Measurements from ENCODE around the gene LUZP1.
A peak's percentile ranks its signal among the peaks of the same experiment; 100 is the strongest.

Gene LUZP1

DNA sequence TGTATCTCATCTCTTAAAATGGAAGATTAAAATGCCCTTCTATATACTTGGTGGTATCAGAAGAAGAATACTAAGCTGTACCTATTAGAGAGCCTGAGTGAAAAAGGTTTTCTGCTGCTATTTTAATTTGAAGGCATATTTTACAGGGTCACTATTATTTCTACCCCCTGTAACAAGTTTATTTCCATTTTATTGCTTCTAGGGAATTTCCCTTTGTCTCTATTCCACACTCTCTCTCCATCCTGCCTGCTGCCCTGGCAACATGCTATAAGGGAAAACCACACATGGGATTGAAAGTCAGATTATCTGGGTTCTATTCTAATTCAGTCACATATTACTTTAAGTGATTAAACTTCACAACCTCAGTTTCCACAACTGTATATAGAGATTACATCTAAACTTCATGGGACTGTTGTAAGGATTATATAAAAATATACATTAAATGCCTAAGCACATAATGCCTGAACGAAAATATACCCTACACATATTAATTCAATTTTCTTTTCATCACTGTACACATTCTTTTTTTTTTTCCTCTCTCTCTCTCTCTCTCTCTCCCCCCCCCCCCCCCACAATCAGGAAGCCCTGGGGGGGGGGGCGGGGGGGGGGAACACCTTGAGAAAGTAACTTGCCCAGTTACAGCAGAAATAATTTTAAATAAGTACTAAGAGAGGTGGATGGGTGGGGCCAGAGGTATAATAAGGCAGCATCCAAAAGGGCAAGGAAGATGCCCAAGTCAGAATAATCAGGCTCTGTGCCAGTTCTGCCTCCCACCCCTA is 51.5 kb downstream of the LUZP1 start:
- DNase-seq (ENCODE audit: low read depth): no peak

DNA sequence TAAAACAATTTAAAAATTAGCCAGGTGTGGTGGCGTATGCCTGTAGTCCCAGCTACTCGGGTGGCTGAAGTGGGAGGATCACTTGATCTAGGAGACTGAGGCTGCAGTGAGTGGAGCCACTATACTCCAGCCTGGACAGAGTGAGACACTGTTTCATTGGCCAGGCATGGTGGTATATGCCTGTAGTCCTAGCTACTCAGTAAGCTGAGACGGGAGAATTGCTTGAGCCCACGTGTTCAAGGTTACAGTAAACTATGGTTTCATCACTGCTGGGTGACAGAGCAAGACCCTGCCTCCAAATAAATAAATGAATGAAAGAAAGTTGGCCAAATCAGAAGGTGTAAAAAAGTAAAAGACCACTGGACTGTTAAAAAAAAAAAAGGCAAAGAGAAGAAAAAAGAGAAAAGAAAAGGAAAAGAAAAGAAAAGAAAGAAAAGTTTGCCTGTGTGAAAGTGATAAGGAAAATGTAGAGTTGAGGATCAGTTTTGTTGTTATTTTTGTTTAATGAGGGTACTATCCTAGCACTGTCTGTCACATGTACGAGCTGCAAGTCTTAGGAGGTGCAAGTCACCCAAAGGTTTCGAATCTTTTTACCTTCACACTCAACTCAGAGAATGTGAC is 52.3 kb downstream of the LUZP1 start:
- no peak for DNase-seq (ENCODE audit: low read depth)

DNA sequence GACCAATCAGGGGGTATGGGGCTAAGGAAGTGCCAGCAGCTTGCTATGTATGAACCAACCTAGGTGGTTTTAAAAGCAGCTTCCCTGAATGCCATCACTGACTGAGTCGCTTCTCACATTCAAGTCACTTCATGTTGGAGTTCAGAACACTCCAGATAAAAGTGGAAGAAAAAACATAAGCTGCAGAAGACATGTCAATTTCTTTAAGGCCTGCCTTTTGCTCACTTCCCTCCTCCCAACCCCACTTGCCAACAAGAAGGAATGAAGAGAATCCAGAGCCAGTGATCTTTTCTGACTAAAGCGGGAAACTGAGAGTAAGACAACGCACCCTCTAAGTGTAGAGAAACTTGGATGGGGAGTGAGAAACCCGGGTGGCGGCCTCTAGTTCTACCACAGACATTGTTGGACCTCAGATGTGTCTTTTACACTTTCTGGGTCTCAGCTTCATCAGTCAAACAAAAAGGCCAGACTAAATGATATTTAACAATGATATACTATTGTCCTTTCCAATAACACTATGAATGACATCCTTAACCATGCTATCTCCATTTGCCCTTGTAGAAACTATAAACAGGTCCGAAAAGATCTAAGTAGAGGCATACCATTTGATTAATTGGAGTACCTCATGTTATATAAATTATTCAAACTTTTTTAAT is 54.1 kb downstream of the LUZP1 start:
- DNase-seq (ENCODE audit: low read depth): no peak

DNA sequence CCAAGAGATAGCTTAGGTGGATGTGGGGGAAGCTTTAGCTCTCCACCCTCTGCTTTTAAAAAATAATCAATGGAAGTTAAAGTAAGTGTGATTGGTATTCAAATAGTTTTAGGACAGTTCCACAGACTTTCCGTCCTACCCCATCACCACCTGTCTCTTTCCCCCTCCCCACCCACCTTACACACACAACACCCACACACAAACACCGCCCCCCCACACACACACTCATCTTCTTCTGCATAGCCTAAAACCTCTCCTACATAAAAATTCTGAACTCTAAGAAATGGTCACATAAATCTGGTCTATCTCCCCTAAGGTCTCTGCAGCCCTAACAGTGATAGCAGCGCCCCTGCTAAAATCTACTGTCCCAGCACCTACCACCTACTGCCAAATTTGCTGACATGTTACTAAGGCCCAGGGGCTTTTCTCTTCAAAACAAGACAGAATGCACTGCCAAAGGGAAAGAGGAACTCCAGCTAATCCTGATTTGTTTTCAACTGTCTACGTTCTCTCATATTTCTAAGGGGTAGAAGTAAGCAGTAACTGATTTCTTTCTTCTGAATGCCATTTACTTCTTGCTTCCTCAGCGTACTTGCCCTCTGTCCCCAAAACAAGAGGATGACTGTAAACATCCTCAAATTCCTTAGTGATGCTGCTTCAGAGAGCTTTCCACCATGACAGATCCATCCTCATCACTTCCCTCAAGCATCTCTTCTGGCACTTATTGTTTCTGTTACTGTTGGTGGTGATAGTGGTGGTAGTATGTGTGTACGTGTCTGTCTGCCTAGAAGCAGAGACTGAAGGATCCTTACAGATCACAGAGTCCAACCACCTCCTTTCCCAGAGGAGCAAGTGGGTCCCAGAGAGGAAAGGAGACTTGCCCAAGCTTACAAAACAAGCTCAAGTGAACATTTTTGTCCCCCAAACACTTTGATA is 56.8 kb downstream of the LUZP1 start:
- DNase-seq (ENCODE audit: low read depth): no peak

DNA sequence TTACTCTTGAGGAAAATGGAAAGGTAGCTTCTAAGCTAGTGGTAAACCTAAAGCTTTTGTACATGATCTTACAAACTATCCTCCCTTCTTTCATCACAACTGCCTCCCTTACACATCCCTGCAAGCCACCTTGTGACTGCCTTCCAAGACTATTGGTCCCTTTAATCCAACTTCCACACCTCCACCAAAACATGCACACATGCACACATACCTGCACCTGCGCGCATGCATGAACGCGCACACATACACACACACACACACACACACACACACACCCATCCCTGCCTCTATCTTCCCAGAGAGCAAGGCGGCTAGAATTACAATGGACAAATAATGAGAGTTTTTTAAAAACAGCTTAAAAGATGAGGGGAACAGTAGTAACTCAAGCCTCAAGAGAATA is 58.3 kb downstream of the LUZP1 start:
- DNase-seq (ENCODE audit: low read depth): no peak

DNA sequence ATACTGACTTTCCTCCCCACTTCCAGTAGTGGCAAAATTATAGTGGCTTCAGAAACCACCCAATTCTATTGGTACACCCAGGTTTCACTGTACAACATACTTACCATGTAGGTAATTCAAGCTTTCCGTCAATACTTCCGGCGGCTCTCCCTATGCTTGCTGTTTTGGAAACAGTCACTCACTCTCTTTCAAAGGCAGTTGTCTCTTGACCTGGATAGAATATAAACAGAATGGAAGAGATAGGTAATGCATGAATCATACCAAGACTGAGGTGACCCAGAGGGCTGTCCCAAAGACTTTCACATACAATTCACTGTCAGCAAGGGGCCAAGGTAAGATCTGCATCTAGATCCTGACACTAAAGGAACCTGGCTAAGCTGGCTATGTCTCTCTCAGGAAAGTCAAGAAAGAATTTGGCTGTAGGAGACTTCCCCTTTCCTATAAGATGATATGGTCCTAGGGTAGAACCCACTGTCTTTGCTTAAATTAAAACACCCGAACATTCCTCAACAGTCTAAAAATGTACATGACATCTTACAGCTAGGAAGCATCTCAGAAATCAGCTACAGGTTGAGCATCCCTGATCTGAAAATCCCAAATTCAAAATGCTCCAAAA is 59.6 kb downstream of the LUZP1 start:
- DNase-seq (ENCODE audit: low read depth): no peak

DNA sequence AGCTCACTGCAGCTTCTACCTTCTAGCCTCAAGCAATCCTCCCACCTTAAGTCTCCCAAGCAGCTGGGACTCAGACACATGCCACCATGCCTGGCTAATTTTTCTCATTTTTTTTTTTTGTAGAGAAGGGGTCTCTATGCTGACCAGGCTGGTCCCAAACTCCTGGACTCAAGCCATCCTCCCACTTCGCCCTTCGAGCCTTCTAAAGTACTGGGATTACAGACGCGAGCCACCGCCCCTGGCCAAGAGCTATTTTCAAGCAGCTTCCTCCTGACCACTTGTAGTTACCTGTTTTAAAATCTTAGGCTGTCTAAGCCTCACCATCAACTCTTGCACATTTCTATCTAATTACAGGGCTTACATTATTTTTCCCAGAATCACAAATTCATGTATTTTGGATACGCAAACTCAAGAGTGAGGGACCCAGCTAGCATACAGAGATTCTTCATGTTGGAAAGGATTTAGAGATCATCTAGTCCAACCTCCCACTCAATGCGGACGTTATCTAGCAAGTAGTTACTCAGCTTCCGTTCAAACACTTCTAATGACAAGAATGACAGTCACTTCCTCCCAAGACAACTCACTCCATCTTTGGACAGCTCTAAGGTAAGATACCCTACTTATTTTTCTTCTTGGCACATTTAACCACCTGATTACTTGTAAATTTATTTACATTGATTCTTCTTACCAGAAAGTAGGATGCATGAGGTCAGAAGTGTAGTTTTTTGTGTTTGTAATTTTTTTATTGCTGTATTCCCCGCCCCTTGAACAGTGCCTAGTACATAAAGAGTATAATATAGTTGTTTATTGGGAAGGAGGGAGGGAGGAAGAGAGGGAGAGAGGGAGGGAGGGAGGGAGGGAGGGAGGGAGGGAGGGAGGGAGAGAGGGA is 65.4 kb downstream of the LUZP1 start:
- DNase-seq (ENCODE audit: low read depth): no peak

DNA sequence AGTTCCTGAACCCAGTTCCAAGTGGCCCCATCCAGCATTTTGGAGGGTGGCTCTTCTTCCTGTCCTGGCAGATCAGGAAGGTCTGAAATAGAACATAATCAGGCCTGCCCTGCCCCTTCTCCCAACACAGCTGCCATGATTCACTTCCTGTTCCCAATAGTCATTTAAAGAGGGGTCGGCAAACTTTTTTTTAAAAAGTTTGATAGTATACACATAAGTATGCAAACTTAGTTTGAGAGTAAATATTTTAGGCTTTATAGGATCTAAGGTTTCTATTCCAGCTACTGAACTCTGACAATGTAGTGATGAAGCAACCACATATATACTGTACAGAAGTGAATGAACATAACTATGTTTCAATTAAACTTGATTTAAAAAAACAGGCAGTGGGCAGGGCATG is 66.4 kb downstream of the LUZP1 start:
- no peak for DNase-seq (ENCODE audit: low read depth)

DNA sequence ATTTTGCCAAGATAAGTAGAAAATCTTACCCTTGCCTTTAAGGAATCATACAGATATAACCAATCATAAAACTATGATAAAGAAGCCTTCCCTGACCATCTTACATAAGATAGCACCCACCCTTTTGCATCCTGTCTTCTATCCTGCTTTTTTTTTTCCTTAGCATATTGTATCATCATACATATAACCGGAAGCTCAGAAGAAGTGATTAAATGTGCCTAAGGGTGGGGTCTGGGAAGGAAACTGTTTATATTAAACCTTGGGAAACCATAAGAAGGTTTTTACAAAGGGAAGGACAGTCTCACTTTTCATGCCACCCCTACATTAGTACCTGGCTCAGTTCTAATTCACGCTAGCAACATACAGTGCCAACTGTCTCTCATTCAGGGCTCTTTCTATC is 66.8 kb downstream of the LUZP1 start:
- no peak for DNase-seq (ENCODE audit: low read depth)

DNA sequence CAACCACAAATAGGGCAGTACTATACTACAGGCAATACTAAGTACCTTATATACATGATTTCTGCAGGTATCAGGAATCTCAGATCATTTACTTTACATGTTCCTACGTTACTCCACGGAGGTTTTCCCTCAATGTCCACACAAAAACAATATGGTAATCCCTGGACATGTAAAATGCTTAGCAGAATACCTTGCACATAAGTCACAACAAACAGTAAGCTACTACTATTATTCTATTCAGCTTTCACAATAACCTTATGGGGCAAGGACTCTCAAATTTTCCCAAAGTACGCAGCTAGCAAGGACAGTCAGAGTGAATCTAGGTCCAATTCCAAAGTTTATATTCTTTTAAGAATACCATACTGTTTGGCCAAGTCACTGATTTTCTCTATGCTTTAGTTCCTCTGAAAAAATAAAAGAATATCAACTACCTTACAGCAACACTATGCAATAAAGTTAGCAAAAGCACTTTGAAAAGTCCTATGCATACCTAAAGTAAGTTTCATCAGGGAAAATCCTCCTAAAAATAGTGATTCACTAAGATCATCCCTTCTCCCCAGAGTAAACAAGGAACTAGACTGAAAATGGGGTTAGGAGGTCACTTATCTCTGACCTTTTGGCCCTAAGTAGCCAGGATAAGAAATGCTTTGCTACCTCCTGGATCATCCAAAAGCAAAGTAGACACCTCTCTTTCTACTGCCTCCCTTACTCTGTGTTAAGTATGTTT is 67.4 kb downstream of the LUZP1 start:
- DNase-seq (ENCODE audit: low read depth): no peak

DNA sequence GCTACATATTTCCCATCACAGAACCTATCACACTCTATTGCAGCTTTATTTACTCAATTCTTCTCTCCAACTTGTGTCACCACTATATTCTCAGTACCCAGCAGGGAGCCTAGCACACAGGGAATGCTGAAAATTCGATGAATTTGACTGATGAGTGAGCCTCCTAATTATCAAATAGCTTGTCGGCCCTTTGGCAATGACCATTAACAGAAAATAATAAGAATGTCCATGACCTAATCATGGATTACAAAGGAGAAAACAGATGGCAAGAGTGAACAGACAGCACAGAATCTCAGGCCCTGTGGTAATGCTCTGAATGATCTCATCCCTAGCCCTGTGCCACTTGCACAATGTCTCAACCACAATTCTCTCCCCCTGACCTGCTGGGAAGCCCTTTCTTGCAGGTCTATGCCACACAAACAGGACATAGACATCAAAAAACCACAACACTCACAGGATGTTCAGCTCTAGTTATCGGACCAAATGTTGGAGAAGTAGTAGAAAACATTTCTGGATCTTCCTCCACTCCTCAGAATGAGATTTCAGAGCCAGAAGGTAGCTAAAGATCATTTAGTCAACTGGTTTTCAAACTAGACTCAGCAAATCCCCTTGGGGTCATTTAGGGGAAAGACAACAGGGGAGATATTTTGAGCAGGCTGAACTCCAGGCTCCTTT is 68.4 kb downstream of the LUZP1 start:
- DNase-seq (ENCODE audit: low read depth): no peak

DNA sequence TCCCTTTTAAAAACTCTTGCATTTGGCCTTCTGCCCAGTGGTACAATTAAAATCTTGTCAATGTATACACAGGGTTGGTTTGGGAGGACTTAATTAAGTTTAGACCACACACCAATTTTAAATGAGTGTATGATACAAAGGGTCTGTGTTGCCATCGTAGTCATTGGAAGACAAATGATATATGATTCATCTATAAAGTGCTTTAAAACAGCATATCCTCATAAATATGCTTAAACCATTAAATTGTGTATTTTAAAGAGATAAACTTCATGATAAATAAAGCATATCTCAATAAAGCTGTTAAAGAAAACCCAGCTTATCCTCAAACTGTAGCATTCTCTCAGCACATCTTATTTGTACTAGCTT is 69.5 kb downstream of the LUZP1 start:
- no peak for DNase-seq (ENCODE audit: low read depth)

DNA sequence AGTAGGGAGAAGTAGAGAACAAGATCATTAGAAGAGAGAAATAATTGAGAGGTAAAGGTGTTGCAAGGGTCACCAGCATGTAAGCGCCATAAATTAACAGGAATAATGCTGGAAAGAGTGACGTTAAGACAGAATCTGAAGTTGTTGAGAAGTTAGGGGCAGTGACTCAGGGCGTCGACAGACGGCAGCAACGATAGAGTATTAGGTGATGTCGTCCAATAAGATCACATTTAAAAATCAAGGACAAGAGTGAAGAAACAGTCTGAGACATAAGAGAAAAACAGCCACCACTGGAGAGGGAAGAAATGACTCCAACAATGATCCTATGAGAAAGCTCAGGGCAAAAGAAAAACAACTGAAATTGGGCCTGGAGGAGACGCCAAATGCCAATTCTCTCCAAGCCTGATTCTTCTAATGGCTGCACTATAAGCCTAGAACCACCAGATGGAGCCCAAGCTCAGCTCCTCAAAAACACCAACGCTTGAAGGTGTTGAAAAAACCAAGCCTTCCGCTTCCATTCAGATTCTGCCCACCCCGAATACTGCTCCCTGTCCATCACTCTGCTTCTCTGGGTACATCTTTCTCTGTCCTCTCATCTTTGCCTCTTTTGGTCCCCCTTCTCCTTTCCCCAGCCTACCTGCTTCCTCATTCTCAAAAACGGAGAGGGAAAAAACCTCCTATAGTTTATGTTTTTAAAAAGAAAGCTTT is 70.0 kb downstream of the LUZP1 start:
- peak; percentile 43 for DNase-seq (ENCODE audit: low read depth)

DNA sequence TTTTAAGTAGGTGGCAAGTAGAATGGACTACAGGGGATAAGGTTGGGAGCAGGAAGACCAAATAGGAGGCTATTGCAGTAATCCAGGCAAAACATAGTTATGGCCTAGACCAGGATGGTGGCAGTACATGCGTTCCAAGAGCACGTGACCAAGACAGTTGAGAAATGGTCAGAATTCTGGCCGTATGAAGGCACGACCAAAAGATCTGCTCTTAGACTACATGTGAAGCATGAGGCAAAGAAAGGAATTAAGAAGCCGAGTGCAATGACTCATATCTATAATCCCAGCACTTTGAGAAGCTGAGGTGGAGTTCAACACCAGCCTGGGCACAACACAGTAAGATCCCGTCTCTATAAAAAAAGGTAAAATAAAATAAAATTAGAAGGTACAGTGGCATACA is 71.3 kb downstream of the LUZP1 start:
- DNase-seq (ENCODE audit: low read depth): no peak

DNA sequence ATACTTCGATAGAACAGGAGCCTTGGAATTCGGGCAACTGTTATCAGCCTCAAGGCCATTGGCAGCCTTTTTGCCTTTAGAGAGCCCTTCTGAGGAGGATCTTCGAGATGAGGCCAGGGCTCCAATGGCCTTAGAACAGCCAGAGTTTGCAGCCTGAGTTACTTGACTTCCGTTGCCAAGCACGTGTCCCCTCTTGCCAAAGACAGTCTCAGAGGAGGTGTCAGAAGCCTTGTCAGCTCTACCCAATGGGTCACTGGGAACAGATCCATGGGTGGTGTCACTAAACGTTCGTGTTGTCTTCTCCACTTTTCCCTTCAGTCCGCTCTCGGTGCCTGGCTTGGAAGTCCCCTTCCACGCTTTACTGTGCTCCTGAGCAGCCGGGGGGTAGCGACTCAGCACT is 76.2 kb downstream of the LUZP1 start:
- no peak for DNase-seq (ENCODE audit: low read depth)

DNA sequence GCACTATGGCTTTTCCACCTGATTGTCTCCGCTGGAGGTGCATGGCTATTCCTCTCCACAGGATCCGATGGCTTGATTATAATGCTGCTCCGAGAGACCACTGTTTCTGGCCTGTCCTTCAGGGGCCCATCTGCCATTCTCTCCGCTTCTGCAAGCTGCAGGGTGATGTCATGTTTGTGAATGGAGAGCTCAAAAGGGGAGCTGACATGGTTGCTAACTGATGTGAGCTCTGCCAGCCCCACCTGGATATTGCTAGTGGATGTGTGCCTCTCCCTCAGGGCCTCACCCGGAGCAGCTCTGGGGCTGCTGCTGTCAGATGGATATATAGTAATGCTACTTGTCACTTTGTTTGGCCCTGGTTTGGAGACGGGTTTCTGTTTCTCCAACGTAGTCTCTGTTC is 77.1 kb downstream of the LUZP1 start:
- no peak for DNase-seq (ENCODE audit: low read depth)

DNA sequence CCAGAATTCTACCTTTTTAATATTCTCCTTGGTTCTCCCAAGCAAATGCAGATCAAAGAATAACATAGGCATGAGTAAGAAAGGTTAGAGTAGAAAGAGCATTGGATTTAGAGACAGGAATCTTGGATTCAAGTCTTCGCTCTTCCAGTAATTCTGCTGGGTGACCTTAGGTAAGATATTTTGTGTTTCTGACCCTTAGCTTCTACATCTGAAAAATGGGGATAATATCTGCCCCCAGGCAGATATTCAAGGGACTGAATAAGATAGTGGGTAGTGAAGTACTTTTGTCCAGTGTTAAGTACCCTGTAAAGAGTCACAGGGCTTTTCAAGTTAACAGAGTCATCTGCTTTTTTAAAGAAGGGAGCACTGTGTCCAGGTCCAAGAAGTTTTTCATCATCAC is 78.6 kb downstream of the LUZP1 start:
- DNase-seq (ENCODE audit: low read depth): no peak

DNA sequence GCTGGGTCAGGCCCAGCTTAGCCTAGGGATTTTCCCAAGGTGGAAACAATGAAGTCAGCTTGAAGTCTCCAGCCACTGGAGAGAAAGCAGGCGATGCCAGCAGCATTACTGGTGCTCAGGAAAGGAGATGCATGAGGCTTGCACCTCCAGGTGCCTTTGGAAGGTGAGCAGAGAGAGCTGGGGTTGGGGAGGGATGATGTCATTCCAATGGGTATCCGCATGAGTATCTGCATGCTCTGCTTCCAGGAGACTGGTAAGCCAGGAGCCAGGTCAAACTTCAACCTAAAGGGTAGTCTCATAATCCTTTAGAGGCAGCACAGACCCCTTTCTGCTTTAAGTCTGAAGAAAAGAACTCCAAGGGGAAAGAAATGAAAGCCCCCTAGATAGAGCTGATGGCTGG is 80.6 kb downstream of the LUZP1 start:
- DNase-seq (ENCODE audit: low read depth): no peak

DNA sequence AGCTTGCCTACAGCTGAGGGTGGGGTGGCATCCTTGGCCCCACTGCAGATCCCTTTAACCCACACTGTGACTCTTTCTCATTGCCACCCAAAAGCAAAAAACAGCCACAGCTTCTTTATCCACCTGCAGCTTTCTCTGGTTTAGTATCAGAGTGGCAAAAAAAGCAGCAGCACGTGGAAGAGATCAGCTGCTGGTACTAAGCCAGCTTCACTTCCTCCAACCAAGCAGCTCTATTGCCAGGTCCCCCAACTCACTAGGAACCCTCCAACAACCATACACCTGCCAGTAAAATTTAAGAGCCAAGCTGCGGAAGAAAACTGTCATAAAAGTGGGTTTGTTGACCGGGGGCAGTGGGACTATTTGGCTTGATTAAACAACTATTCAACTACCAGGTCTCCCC is 83.0 kb downstream of the LUZP1 start:
- no peak for DNase-seq (ENCODE audit: low read depth)
